Thyroid gland (tissue), 4 donors: Measurements from ENCODE around the gene STARD10.

Experiments used
- POLR2A ChIP-seq, 2 donors: fragments of 450-650 bp; IDR thresholded peaks; one replicate each; pipeline ENCODE4 v1.6.1; 2017; ENCODE audit warnings: antibody characterized with exemption in 2 of 2, mild to moderate bottlenecking in 2 of 2, moderate library complexity in 1 of 2
- TF ChIP-seq, protein P1 (sequence below), 6 experiments: fragments of 200-600 bp in 3 of 6; fragments of 450-650 bp in 3 of 6; sonication (generic) in 3 of 6; IDR thresholded peaks; one replicate each; pipeline ENCODE4 v1.5.1; 2016 to 2019; ENCODE audit warnings: antibody characterized with exemption in 6 of 6, mild to moderate bottlenecking in 2 of 6, inconsistent platforms in 1 of 6, moderate library complexity in 1 of 6

DNA sequence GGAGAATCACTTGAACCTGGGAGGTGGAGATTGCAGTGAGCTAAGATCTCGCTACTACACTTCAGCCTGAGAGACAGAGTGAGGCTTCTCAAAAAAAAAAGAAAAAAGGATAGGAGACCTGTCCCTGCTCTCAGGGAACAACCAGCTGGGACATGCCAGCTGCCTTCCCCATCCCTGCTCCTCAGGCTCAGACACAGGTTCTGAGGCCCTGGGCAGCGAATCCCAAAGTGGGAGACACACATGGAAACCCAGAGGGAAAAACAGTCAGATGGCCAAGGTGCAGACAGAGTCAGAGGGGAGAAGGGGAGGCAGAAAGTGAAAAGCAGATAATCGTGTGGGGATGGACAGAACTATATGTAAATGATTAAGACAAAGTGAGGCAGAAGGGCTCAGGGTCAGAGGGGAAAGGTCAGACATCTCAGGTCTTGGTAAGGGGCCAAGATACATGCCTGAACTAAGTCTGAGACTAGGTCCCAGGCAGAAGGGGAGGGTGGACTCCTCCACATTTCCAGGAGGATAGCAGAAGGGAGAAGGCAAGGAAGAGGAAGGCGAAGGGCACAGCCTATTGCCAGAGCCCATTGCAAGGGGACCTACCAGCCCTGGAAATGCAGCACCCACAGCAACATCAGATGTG is 14.2 kb downstream of the STARD10 start:
- TF ChIP-seq, protein P1, sequence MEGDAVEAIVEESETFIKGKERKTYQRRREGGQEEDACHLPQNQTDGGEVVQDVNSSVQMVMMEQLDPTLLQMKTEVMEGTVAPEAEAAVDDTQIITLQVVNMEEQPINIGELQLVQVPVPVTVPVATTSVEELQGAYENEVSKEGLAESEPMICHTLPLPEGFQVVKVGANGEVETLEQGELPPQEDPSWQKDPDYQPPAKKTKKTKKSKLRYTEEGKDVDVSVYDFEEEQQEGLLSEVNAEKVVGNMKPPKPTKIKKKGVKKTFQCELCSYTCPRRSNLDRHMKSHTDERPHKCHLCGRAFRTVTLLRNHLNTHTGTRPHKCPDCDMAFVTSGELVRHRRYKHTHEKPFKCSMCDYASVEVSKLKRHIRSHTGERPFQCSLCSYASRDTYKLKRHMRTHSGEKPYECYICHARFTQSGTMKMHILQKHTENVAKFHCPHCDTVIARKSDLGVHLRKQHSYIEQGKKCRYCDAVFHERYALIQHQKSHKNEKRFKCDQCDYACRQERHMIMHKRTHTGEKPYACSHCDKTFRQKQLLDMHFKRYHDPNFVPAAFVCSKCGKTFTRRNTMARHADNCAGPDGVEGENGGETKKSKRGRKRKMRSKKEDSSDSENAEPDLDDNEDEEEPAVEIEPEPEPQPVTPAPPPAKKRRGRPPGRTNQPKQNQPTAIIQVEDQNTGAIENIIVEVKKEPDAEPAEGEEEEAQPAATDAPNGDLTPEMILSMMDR (IDR thresholded peaks at IDR 0.05) = no peak
- TF ChIP-seq POLR2A (IDR thresholded peaks at IDR 0.05) = no peak
